ENCODE data around the gene FBXL7.

DNA sequence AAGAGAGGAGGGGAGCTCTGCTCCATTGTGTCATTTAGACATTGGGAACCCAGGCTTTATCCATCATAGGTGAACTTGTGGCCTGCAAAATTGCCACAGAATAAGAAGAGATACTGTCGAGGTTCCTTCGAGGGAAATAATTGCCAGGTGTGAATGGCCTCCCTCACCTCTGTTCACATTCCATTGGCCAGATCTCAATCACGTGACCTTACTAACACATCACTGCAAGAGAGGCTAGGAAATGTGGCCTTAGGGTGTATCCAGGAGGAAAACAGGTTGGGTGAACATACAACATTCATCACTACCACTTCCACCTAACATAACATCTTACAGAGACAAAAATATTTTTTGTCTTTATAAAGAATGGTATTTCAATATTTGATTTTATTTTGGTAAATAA, 182.1 kb downstream of the FBXL7 start:
- TF ChIP-seq POLR2A (IDR thresholded peaks at IDR 0.05), result no peak
- TF ChIP-seq, protein P1, sequence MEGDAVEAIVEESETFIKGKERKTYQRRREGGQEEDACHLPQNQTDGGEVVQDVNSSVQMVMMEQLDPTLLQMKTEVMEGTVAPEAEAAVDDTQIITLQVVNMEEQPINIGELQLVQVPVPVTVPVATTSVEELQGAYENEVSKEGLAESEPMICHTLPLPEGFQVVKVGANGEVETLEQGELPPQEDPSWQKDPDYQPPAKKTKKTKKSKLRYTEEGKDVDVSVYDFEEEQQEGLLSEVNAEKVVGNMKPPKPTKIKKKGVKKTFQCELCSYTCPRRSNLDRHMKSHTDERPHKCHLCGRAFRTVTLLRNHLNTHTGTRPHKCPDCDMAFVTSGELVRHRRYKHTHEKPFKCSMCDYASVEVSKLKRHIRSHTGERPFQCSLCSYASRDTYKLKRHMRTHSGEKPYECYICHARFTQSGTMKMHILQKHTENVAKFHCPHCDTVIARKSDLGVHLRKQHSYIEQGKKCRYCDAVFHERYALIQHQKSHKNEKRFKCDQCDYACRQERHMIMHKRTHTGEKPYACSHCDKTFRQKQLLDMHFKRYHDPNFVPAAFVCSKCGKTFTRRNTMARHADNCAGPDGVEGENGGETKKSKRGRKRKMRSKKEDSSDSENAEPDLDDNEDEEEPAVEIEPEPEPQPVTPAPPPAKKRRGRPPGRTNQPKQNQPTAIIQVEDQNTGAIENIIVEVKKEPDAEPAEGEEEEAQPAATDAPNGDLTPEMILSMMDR (IDR thresholded peaks at IDR 0.05), result no peak

Data from lower leg skin (tissue), 3 donors.